ENCODE results near the gene CTSC.

GRCh38 chr11:88360141-88360540 is 22.6 kb upstream of the CTSC start:
- TF ChIP-seq CTCF (IDR thresholded peaks at IDR 0.05) (no peak), EP300 (IDR thresholded peaks at IDR 0.05) (no peak), POLR2A (IDR thresholded peaks at IDR 0.05) (no peak)
